ENCODE results near the gene CCDC39. TPM values are rescaled to one million over a fixed set of nuclear protein-coding genes. Genes with fewer than 3 reads are reported as not detected.

CCDC39 gene
- total RNA-seq, 4 donors from 2014 or later, result 0.22 to 1.5 (median 0.67) TPM

GRCh38 chr3:180657094-180657493 is 22.2 kb downstream of the CCDC39 start:
- TF ChIP-seq CTCF (IDR thresholded peaks at IDR 0.05; ENCODE audit: low read depth), result no peak

DNA sequence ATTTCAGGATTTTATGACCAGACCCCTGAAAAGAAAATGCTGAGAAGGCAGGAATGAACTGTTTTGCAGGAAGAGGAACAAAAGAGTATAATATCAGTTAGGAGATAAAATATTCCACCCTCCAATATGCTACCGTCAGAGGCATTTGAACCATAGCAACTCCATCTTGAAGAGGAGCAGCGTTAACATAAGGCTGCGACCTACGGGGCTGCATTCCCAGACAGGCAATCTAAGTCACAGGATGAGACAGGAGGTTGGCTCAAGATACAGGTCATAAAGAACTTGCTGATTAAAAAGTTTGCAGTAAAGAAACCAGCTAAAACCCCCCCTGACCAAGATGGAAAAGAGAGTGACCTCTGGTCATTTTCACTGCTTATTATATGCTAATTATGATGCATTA is 22.9 kb downstream of the CCDC39 start:
- no peak for TF ChIP-seq CTCF (IDR thresholded peaks at IDR 0.05; ENCODE audit: low read depth)

GRCh38 chr3:180646187-180646790 is 33.0 kb downstream of the CCDC39 start:
- no peak for TF ChIP-seq CTCF (IDR thresholded peaks at IDR 0.05; ENCODE audit: low read depth)

GRCh38 chr3:180640987-180641386 is 38.3 kb downstream of the CCDC39 start:
- TF ChIP-seq CTCF (IDR thresholded peaks at IDR 0.05; ENCODE audit: low read depth), result no peak

GRCh38 chr3:180633722-180634121 is 45.6 kb downstream of the CCDC39 start:
- no peak for TF ChIP-seq CTCF (IDR thresholded peaks at IDR 0.05; ENCODE audit: low read depth)

DNA sequence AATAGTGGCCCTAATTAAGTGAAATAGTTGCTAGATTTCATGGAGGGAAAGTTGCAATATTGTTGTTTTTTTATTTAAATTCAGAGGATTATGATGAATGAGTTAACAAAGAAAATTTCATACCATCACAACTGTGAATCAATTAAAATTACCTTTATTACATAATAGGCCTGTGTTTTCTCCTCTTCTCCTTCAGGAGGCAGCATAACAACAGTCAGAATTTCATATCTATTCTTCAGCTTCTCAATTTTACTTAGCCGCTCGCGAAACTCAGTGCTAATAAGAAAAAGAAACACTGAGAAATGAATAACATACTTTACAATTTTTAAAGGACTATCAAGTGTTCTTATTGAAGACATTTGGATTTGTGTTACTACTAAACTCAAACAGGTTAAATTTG is 48.0 kb downstream of the CCDC39 start:
- TF ChIP-seq CTCF (IDR thresholded peaks at IDR 0.05; ENCODE audit: low read depth), result no peak

- no peak for TF ChIP-seq CTCF (IDR thresholded peaks at IDR 0.05; ENCODE audit: low read depth)
Measured at GRCh38 chr3:180630371-180630770, 48.9 kb downstream of the CCDC39 start.

Data from subcutaneous adipose tissue (tissue), 4 donors.